Measurements from ENCODE around the gene GAL3ST1.
"Not testable (repeated sequence)": the region's sequence is repeated elsewhere in the genome, so short reads cannot be mapped to it uniquely, and the experiment has no call there.

Gene GAL3ST1

GRCh38 chr22:30562366-30562765 is 12.1 kb downstream of the GAL3ST1 start:
- no peak for DNase-seq

GRCh38 chr22:30561402-30562189 is 12.9 kb downstream of the GAL3ST1 start:
- DNase-seq = no peak

GRCh38 chr22:30560643-30561202 is 13.7 kb downstream of the GAL3ST1 start:
- DNase-seq = not testable (repeated sequence)

DNA sequence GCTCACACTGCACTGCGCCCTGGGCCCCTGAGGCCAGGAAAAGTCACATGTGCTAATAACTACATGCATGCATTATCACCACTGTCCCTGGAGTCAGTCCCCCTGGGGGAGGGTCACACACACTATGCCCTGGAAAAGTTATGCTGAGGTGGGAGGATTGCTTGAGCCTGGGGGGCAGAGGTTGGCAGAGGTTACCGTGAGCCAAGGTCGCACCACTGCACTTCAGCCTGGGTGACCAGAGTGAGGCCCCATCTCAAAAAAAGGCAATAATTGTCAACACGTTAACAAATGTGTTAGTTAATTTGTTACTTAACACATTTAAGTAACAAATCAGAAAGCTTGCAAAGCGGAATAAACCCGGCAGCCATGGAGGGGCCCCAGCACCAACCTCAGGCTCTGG is 14.6 kb downstream of the GAL3ST1 start:
- DNase-seq = no peak

DNA sequence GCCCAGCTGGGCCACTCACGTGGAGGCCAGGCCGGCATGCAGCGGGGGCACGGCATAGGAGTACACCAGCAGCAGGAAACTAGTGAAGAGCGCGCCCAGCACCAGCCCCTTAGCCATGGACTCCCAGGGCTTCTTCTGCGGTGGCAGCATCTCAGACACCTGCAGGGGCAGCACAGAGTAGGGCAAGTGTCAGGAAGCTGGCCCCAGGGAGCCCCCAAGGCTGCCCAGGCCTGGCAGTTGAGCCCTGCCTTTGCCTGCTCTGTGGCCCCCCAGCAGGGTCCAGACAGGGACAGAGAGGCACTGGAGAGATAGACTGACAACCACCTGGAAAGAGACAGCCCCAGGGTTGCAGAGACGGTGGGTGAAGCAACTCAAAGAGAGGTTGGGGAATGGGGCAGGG is 17.2 kb downstream of the GAL3ST1 start:
- DNase-seq = no peak

GRCh38 chr22:30556388-30556787 is 18.1 kb downstream of the GAL3ST1 start:
- DNase-seq = no peak

GRCh38 chr22:30555282-30556210 is 18.9 kb downstream of the GAL3ST1 start:
- DNase-seq = no peak

DNA sequence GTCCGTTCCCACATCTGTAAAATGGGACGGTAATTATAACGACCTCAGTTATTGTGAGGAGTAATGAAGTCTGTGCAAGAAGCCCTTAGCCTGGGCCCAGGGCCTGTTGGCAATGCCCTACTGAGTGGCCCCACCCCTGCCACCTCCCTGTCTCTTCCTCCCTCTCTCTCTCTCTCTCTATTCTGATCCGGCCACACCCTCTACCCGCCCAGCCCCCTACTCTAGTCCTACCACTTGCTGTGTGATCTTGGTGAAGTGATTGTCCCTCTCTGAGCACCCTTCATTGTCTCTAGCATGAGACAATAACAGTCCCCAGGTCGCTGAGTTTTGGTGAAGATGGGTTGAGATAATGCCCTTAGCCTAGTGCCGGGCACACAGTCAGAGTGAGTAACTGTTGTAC is 20.5 kb downstream of the GAL3ST1 start:
- DNase-seq = no peak

DNA sequence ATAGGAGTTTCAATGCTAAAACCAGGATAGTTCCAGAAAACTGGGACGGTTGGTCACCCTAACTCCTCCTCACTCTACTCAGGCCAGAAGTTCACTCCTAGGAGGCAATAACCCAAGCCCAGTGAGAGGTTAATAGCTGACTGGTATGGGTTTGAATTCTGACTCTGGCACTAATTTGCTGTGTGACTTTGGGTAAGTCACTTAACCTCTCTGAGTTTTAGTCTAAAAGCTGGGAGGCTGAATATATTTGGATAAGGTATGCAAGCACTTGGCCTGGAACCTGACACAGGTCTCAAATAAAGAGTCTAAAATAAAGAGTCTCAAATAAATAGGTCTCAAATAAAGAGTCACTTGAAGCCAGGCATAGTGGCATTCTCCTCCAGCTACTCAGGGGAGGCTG is 21.7 kb downstream of the GAL3ST1 start:
- no peak for DNase-seq

- not testable (repeated sequence) for DNase-seq
Measured at GRCh38 chr22:30551813-30552212, 22.7 kb downstream of the GAL3ST1 start.

GRCh38 chr22:30547188-30547587 is 27.3 kb downstream of the GAL3ST1 start:
- no peak for DNase-seq

DNA sequence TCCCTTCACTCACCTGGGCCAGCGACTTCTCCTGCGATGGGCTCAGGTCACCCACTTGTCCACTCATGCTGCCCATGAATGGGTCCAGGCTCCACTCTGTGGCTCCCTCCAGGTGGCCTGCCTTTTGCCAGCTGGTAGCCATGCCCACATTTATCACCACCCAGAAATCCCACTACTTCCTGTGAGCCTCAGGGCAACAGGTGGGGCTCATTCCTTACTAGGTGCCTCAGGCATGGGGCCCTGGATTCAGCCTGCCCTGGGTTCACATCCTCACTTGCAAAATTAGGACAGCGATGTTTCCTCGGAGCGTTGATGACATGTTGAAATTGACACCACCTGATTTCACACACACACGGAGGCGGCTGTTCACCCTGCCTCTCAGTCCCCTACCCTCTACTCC is 27.8 kb downstream of the GAL3ST1 start, which contains the start of gene SEC14L6:
SEC14L6 (minus strand) TSS at position 126 of the 400 bp plus-strand sequence; CDS start at position 67, 59 bp downstream.
- no peak for DNase-seq

DNA sequence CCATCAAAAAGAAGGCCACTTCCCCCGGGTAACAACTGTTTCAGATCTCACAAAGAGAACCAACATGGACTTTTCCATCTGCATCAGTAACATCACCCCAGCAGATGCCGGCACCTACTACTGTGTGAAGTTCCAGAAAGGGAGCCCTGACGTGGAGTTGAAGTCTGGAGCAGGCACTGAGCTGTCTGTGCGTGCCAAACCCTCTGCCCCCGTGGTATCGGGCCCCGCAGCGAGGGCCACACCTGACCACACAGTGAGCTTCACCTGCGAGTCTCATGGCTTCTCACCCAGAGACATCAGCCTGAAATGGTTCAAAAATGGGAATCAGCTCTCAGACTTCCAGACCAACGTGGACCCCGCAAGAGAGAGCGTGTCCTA is 31.7 kb downstream of the GAL3ST1 start:
- DNase-seq = no peak

DNA sequence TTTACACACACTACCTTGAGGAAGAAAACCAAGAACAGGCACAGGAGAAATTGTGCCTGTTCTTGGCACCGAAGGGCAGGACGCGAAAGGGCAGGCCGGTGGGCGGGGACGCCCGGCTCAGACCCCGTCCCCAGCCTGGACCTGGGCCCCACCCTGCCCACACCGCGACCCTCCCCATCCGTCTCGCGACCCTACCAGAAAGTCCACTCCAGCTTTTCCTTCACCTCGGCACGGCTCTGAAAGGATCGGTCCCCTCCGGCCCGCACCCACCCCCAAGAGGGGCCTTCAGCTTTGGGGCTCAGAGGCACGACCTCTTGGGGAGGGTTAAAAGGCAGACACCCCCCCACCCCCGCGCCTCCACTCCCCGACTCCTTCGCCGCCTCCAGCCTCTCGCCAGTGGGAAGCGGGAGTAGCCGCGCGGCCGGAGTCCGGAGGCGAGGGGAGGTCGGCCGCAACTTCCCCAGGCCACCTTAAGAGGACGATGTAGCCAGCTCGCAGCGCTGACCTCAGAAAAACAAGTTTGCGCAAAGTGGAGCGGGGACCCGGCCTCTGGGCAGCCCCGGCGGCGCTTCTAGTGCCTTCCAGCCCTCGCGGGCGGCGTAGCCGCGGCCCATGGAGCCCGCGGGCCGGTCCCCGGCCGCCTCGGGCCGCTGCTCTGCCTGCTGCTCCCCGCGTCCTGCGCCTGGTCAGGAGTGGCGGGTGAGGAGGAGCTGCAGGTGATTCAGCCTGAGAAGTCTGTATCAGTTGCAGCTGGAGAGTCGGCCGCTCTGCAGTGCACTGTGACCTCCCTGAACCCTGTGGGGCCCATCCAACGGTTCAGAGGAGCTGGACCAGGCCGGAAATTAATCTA is 32.3 kb downstream of the GAL3ST1 start:
- DNase-seq = no peak

DNA sequence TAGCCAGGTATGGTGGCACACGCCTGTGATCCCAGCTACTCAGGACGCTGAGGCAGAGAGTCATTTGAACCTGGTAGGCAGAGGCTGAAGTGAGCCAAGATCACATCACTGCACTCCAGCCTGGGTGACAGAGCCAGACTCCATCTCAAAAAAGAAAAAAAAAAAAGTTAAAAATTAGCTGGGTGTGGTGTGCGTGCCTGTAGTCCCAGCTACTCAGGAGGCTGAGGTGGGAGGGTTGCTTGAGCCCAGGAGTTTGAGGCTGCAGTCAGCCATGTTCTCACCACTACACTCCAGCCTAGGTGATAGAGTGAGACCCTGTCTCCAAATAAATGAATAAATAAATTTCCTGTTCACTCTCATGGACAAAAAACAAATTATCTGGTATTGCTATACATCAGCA is 33.0 kb downstream of the GAL3ST1 start:
- not testable (repeated sequence) for DNase-seq

GRCh38 chr22:30539368-30539767 is 35.1 kb downstream of the GAL3ST1 start:
- no peak for DNase-seq

DNA sequence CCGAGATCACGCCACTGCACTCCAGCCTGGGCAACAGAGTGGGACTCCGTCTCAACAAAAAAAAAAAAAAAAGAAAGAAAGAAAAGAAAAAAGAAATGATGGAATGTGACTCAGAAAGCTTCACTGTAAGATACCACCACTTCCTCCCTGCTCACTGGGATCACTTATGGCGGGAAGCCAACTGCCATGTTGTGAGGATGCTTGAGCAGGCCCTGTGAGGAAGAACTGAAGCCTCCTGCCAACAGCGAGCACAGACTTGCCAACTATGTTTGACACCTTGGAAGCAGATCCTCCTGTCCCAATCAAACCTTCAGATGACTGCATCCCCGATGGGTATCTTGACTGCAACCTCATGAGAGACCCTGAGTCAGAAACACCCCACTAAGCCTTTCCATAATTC is 36.2 kb downstream of the GAL3ST1 start:
- no peak for DNase-seq

GRCh38 chr22:30537083-30537731 is 37.3 kb downstream of the GAL3ST1 start:
- DNase-seq = no peak

DNA sequence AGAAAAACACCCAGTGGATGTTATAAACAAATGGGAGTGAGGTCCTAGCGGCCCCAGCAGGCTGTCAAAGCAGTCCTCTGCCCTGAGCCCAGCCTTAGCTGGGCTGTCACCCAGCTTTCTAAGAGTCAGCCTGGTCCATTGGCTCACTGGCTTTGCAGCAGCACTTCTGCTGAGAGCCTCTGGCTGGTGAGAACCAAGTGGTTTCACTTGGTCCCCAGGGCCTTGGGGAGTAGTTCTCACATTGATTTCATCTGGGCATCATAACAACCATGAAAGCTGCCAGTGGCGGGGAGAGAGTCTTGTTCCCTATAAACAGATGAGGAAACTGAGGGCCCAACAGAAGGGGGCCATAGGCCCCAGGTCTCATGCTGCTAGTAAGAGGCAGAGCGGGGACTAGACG is 39.3 kb downstream of the GAL3ST1 start:
- no peak for DNase-seq

- no peak for DNase-seq
Measured at GRCh38 chr22:30531651-30532608, 42.5 kb downstream of the GAL3ST1 start.

DNA sequence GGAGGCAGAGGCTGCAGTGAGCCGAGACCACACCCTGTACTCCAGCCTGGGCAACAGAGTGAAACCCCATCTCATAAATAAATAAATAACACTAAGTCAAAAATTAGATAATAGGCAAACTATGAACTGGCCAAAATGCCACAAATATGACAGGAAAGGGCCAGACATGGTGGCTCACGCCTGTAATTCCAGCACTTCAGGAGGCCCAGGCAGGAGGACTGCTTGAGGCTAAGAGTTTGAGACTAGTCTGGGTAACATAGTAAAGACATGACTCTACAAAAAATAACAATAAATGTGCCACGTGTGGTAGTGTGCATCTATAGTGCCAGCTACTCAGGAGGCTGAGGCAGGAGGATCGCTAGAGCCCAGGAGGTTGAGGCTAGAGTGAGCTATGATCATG is 47.8 kb downstream of the GAL3ST1 start:
- DNase-seq = no peak

Data from NCI-H1694 (cell line).